H1 (cell line): ENCODE data around the gene FRMD3. TPM values are rescaled to one million over a fixed set of nuclear protein-coding genes. Genes with fewer than 3 reads are reported as not detected.

Experiments
- CTCF ChIA-PET: fragments of 300-600 bp; sonication (Branson Sonifier 250); formaldehyde crosslinking; loops from one replicate; lab custom pipeline; 2021; ENCODE audit not compliant: partially characterized antibody; lab: Charles Lee
- POLR2A ChIA-PET: fragments of 300-600 bp; sonication (Branson Sonifier 250); formaldehyde crosslinking; loops from one replicate; lab custom pipeline; 2021; ENCODE audit warnings: inconsistent platforms; ENCODE audit not compliant: partially characterized antibody; lab: Charles Lee
- DNase-seq, 2 experiments: peaks; one replicate each; pipeline versions ENCODE4 v3.0.0 to v3.0.0-alpha.2; 2010 to 2022; ENCODE audit warnings: low spot score in 2 of 2, low read depth in 1 of 2, mixed read lengths in 1 of 2
- FAIRE-seq: peaks from 2 replicates; lab custom pipeline; 2011; peaks lifted over from hg19 to GRCh38; lab: Jason Lieb, UNC
- H2AFZ ChIP-seq: 2 replicates; pipeline ENCODE4 v1.8.1; 2012; ENCODE audit warnings: low read length, inconsistent platforms
- H2AK5ac ChIP-seq: 2 replicates; pipeline ENCODE4 v1.6.1; 2013; ENCODE audit warnings: low read depth, low read length
- H2BK120ac ChIP-seq: replicated peaks from 2 replicates; pipeline ENCODE3; 2013; ENCODE audit warnings: low read depth, low read length, inconsistent platforms
- H2BK12ac ChIP-seq: 2 replicates; pipeline ENCODE4 v1.6.1; 2013; ENCODE audit warnings: low read depth, low read length
- H2BK15ac ChIP-seq: 2 replicates; pipeline ENCODE4 v1.6.1; 2013; ENCODE audit warnings: low read length
- H2BK20ac ChIP-seq: 2 replicates; pipeline ENCODE4 v1.6.1; 2013; ENCODE audit warnings: low read length
- H2BK5ac ChIP-seq: 2 replicates; pipeline ENCODE4 v1.6.1; 2013; ENCODE audit warnings: low read depth, low read length
- H3K14ac ChIP-seq: 2 replicates; pipeline ENCODE4 v1.6.1; 2013; ENCODE audit warnings: inconsistent platforms; ENCODE audit not compliant: insufficient read length
- H3K18ac ChIP-seq: 2 replicates; pipeline ENCODE4 v1.6.1; 2013; ENCODE audit warnings: low read length; ENCODE audit errors: extremely low read depth
- H3K23ac ChIP-seq: 2 replicates; pipeline ENCODE4 v1.6.1; 2013; ENCODE audit warnings: inconsistent platforms; ENCODE audit not compliant: insufficient read length
- H3K23me2 ChIP-seq: 2 replicates; pipeline ENCODE4 v1.6.1; 2013; ENCODE audit warnings: low read depth, low read length
- H3K27ac ChIP-seq: 2 replicates; pipeline ENCODE4 v1.6.1; 2011; ENCODE audit warnings: low read depth, low read length, inconsistent platforms
- H3K27me3 ChIP-seq, 4 experiments: replicated peaks in 1 of 4; 1 replicate in 1 of 4; 2 replicates in 3 of 4; pipeline versions ENCODE4 v1.6.1 to v1.8.1; 2011 to 2013; ENCODE audit warnings: low read length in 3 of 4, mild to moderate bottlenecking in 3 of 4, inconsistent platforms in 2 of 4, mixed read lengths in 2 of 4, moderate library complexity in 1 of 4; ENCODE audit not compliant: control insufficient read depth in 3 of 4, insufficient read depth in 3 of 4; ENCODE audit errors: extremely low read depth in 1 of 4
- H3K36me3 ChIP-seq, 4 experiments: 2 replicates each; pipeline versions ENCODE4 v1.6.1 to v1.8.1; 2011 to 2013; ENCODE audit warnings: mild to moderate bottlenecking in 4 of 4, low read length in 3 of 4, moderate library complexity in 2 of 4, control low read depth in 1 of 4, inconsistent platforms in 1 of 4; ENCODE audit not compliant: insufficient read depth in 4 of 4, control insufficient read depth in 2 of 4
- H3K4ac ChIP-seq: replicated peaks from 2 replicates; pipeline ENCODE3; 2013; ENCODE audit warnings: low read length, low read depth, mixed read lengths, inconsistent platforms; ENCODE audit not compliant: insufficient read length
- H3K4me1 ChIP-seq, 4 experiments: replicated peaks in 1 of 4; 1 replicate in 1 of 4; 2 replicates in 3 of 4; pipeline versions ENCODE4 v1.6.1 to v1.8.1; 2011 to 2013; ENCODE audit warnings: low read length in 3 of 4, inconsistent platforms in 2 of 4, mixed read lengths in 1 of 4; ENCODE audit not compliant: insufficient read depth in 4 of 4, control insufficient read depth in 3 of 4
- H3K4me2 ChIP-seq, 2 experiments: 2 replicates each; pipeline versions ENCODE4 v1.6.1 to v1.8.1; 2011 to 2013; ENCODE audit warnings: low read depth in 2 of 2, low read length in 2 of 2, control low read depth in 1 of 2, inconsistent platforms in 1 of 2, mild to moderate bottlenecking in 1 of 2; ENCODE audit not compliant: insufficient read depth in 1 of 2
- H3K4me3 ChIP-seq, 4 experiments: fragments of 200-600, 300-600 bp in 1 of 4; sonication (generic), shearing (Covaris generic), sonication (Bioruptor Twin) in 1 of 4; 2 replicates each; pipeline versions ENCODE4 v1.5.1 to v1.8.1; 2011 to 2016; ENCODE audit warnings: low read length in 4 of 4, low read depth in 3 of 4, control low read depth in 2 of 4, inconsistent platforms in 2 of 4, mild to moderate bottlenecking in 2 of 4, mixed read lengths in 1 of 4, moderate library complexity in 1 of 4; ENCODE audit not compliant: insufficient read depth in 2 of 4; ENCODE audit errors: extremely low read depth in 1 of 4
- H3K56ac ChIP-seq: replicated peaks from 2 replicates; pipeline ENCODE3; 2013; ENCODE audit warnings: low read depth, mild to moderate bottlenecking, mixed read lengths, low read length, inconsistent platforms; ENCODE audit not compliant: insufficient read length
- H3K79me1 ChIP-seq: 2 replicates; pipeline ENCODE4 v1.6.1; 2013; ENCODE audit warnings: low read depth, low read length, control low read depth
- H3K79me2 ChIP-seq, 2 experiments: 2 replicates each; pipeline versions ENCODE4 v1.6.1 to v1.8.1; 2012 to 2013; ENCODE audit warnings: low read length in 2 of 2, mild to moderate bottlenecking in 2 of 2, inconsistent platforms in 1 of 2; ENCODE audit not compliant: insufficient read depth in 2 of 2, control insufficient read depth in 1 of 2
- H3K9ac ChIP-seq, 4 experiments: replicated peaks in 1 of 4; 1 replicate in 1 of 4; 2 replicates in 3 of 4; pipeline versions ENCODE4 v1.6.1 to v1.8.1; 2011 to 2013; ENCODE audit warnings: low read depth in 3 of 4, low read length in 3 of 4, control low read depth in 2 of 4, mild to moderate bottlenecking in 2 of 4, moderate library complexity in 2 of 4, inconsistent platforms in 1 of 4; ENCODE audit errors: extremely low read depth in 1 of 4
- H3K9me3 ChIP-seq, 2 experiments: 2 replicates each; pipeline versions ENCODE4 v1.6.1 to v1.8.1; 2012 to 2013; ENCODE audit warnings: mild to moderate bottlenecking in 2 of 2, moderate library complexity in 2 of 2, control low read depth in 1 of 2, inconsistent platforms in 1 of 2, low read depth in 1 of 2, low read length in 1 of 2, mixed read lengths in 1 of 2; ENCODE audit not compliant: insufficient read depth in 2 of 2
- H4K20me1 ChIP-seq, 2 experiments: replicated peaks in 1 of 2; 2 replicates each; pipeline versions ENCODE3 to v1.8.1; 2011 to 2013; ENCODE audit warnings: inconsistent platforms in 2 of 2, low read length in 2 of 2, mild to moderate bottlenecking in 1 of 2; ENCODE audit not compliant: insufficient read depth in 2 of 2, control insufficient read depth in 1 of 2
- H4K5ac ChIP-seq: 2 replicates; pipeline ENCODE4 v1.6.1; 2013; ENCODE audit warnings: low read length, low read depth, mixed read lengths, inconsistent platforms; ENCODE audit not compliant: insufficient read length
- H4K8ac ChIP-seq: 2 replicates; pipeline ENCODE4 v1.8.0; 2013; ENCODE audit warnings: mild to moderate bottlenecking, moderate library complexity, low read length, inconsistent platforms; ENCODE audit not compliant: insufficient read depth; ENCODE audit errors: extremely low read depth
- H4K91ac ChIP-seq: replicated peaks from 2 replicates; pipeline ENCODE3; 2013; ENCODE audit warnings: low read length, mixed read lengths, inconsistent platforms; ENCODE audit not compliant: insufficient read length
- BACH1 ChIP-seq: IDR thresholded peaks from 2 replicates; pipeline ENCODE4 v1.6.1; 2012; ENCODE audit warnings: low read length, improper control_type of control experiment
- BRCA1 ChIP-seq: IDR thresholded peaks from 2 replicates; pipeline ENCODE4 v1.6.1; 2012; ENCODE audit warnings: low read depth, low read length, improper control_type of control experiment
- CBX5 ChIP-seq: fragments of 300-800, 300-1000 bp; sonication (generic); IDR thresholded peaks from 2 replicates; pipeline ENCODE4 v1.7.1; 2016; ENCODE audit warnings: antibody characterized with exemption, low read length, low read depth
- CBX8 ChIP-seq: fragments of 300-800, 300-1000 bp; sonication (generic); IDR thresholded peaks from 2 replicates; pipeline ENCODE4 v1.7.1; 2016; ENCODE audit warnings: low read depth, low read length, borderline replicate concordance
- CHD1 ChIP-seq: IDR thresholded peaks from 2 replicates; pipeline ENCODE4 v1.6.1; 2012; ENCODE audit warnings: low read depth, low read length, improper control_type of control experiment
- EGR1 ChIP-seq: IDR thresholded peaks from 2 replicates; pipeline ENCODE4 v1.6.1; 2011; ENCODE audit warnings: low read depth, low read length, borderline replicate concordance
- EP300 ChIP-seq, 2 experiments: IDR thresholded peaks; 1 replicate in 1 of 2; 2 replicates in 1 of 2; pipeline ENCODE4 v1.6.1; 2011 to 2012; ENCODE audit warnings: low read depth in 2 of 2, low read length in 2 of 2, mild to moderate bottlenecking in 2 of 2, borderline replicate concordance in 1 of 2, inconsistent platforms in 1 of 2, moderate library complexity in 1 of 2
- GABPA ChIP-seq: IDR thresholded peaks from 2 replicates; pipeline ENCODE4 v1.6.1; 2011; ENCODE audit warnings: mild to moderate bottlenecking, low read length, moderate library complexity, borderline replicate concordance; ENCODE audit not compliant: insufficient read depth
- POU5F1 ChIP-seq: IDR thresholded peaks from 2 replicates; pipeline ENCODE4 v1.6.1; 2011; ENCODE audit warnings: low read depth, mild to moderate bottlenecking, low read length, moderate library complexity
- RFX5 ChIP-seq: IDR thresholded peaks from 2 replicates; pipeline ENCODE4 v1.6.1; 2011; ENCODE audit warnings: low read depth, low read length, improper control_type of control experiment, borderline replicate concordance
- SAP30 ChIP-seq: fragments of 300-600 bp; sonication (generic); IDR thresholded peaks from 2 replicates; pipeline ENCODE4 v1.7.1; 2012; ENCODE audit warnings: low read length, moderate library complexity, mild to moderate bottlenecking, inconsistent platforms; ENCODE audit not compliant: insufficient read depth, insufficient replicate concordance
- SIRT6 ChIP-seq: IDR thresholded peaks from one replicate; pipeline ENCODE4 v1.7.1; 2012; ENCODE audit warnings: low read length, inconsistent platforms
- SUZ12 ChIP-seq: fragments of 200-600 bp; sonication (generic); IDR thresholded peaks from 2 replicates; pipeline ENCODE4 v1.6.1; 2012; ENCODE audit warnings: mild to moderate bottlenecking, inconsistent platforms, low read length, moderate library complexity, mixed read lengths
- WGBS, 2 experiments: shearing (Covaris generic) in 1 of 2; methylation state at CpG; one replicate each; pipeline versions ENCODE4 v1.1.6 to v1.1.7; 2013 to 2015; ENCODE audit warnings: low lambda C conversion rate in 2 of 2, mixed read lengths in 2 of 2, inconsistent platforms in 1 of 2, low coverage in 1 of 2, missing lambda C conversion rate in 1 of 2; ENCODE audit not compliant: insufficient replicate concordance in 2 of 2, insufficient coverage in 1 of 2, insufficient read length in 1 of 2; ENCODE audit errors: extremely low coverage in 1 of 2, missing lambda C conversion rate in 1 of 2; 5-methylcytosine and 5-hydroxymethylcytosine counted together
- polyA plus RNA-seq, 7 experiments: library from polyadenylated mRNA; depleted of rRNA in 3 of 7; stranded (reverse) in 5 of 7; unstranded in 2 of 7; fragments of >200 nt in 5 of 7; fragments of 200-250 nt in 2 of 7; gene quantifications; 1 replicate in 5 of 7; 2 replicates in 1 of 7; 4 replicates in 1 of 7; pipeline versions ENCODE4 v1.2.1 to v1.2.3, GENCODE V29; 2011 to 2013; ENCODE audit warnings: missing spikeins in 2 of 7, mixed read lengths in 2 of 7
- total RNA-seq: library from RNA; stranded (reverse); fragmentation: NEBNext Ultra II Directional; extraction: Animal tissue kit (Norgen Biotek cat#: 25700); gene quantifications from 2 replicates; pipeline ENCODE4 v1.2.1, GENCODE V29; 2021
- TF ChIP-seq, protein P1 (sequence below): IDR thresholded peaks from 2 replicates; pipeline ENCODE4 v1.6.1; 2011; ENCODE audit warnings: low read depth, mild to moderate bottlenecking, low read length; ENCODE audit not compliant: insufficient read depth

The FRMD3 gene
- total and polyA plus RNA-seq, 2 of the 8 experiments (the other 6 are each of a cell fraction or from before 2014, with no cell fraction given): 0.15 to 1.4 TPM

DNA sequence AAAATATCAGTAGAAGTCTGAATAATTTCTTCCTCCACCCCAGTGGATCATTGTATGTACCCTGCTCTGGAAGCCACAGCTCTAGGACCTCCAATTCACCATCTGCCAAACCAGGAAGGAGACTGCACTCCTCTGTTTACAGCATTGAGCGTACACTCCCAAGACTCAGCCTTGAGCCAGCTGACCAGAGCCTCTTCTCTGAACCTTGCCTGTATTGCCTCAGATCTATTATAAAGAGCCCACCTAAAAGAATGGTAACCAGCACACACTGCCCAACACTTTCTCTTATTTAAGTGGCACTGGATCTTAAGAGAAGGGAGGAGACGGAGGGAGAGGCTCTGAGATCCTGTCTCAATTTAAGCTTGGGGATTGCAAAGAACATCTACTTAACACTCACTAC, 257.4 kb downstream of the FRMD3 start:
- H4K91ac ChIP-seq: no peak overlapping the region
- H3K23ac ChIP-seq: no peak overlapping the region
- H3K79me2 ChIP-seq: no peaks in the 10 kb centered on the region
- no peaks in the 10 kb centered on the region for H3K23me2 ChIP-seq
- no peak overlapping the region for H3K56ac ChIP-seq
- no peaks in the 10 kb centered on the region for H3K27me3 ChIP-seq
- H3K4me3 ChIP-seq: no peak overlapping the region
- H3K4me2 ChIP-seq: no peak overlapping the region
- H2BK120ac ChIP-seq: no peak overlapping the region
- H3K18ac ChIP-seq: no peak overlapping the region
- H3K36me3 ChIP-seq: no peaks in the 10 kb centered on the region
- H3K9me3 ChIP-seq: no peaks in the 10 kb centered on the region
- H3K79me1 ChIP-seq: no peaks in the 10 kb centered on the region
- no peak overlapping the region for H2AK5ac ChIP-seq
- H4K5ac ChIP-seq: no peak overlapping the region
- no peak overlapping the region for H3K4ac ChIP-seq
- TF ChIP-seq BACH1: no peak
- no peak for TF ChIP-seq POU5F1
- TF ChIP-seq RFX5: no peak
- no peak for TF ChIP-seq CBX5
- no peak for TF ChIP-seq EGR1
- no peak for TF ChIP-seq GABPA
- no peak for TF ChIP-seq CHD1
- no peak for TF ChIP-seq SIRT6
- no peak for TF ChIP-seq BRCA1
- TF ChIP-seq SUZ12: no peak
- TF ChIP-seq SAP30: no peak
- TF ChIP-seq EP300 (IDR thresholded peaks at IDR 0.05; ENCODE audit: borderline replicate concordance in 1 of 2, low read depth in 2 of 2, low read length in 2 of 2): no peak
- TF ChIP-seq, protein P1, sequence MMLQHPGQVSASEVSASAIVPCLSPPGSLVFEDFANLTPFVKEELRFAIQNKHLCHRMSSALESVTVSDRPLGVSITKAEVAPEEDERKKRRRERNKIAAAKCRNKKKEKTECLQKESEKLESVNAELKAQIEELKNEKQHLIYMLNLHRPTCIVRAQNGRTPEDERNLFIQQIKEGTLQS: no peak
- TF ChIP-seq CBX8: no peak
- WGBS, 2 experiments: 69% methylated on average over 2 of the region's 2 CpGs; no CpG with 5 or more reads in 1 of the 2 experiments
- DNase-seq (no peak), FAIRE-seq (no peak)
- no peak overlapping the region for H3K14ac ChIP-seq
- no peak overlapping the region for H4K8ac ChIP-seq
- H4K20me1 ChIP-seq: no peaks in the 10 kb centered on the region
- H3K27ac ChIP-seq: no peak overlapping the region
- H2BK15ac ChIP-seq: no peak overlapping the region
- H2AFZ ChIP-seq: no peak overlapping the region
- H2BK5ac ChIP-seq: no peak overlapping the region
- POLR2A ChIA-PET: interaction anchor here (0.6 kb wide), 1 partner anchor 23 kb away, joined by 3 read pairs; no protein-coding TSS in a partner anchor
- H3K9ac ChIP-seq: no peak overlapping the region
- no peak overlapping the region for H2BK12ac ChIP-seq
- no peak overlapping the region for H2BK20ac ChIP-seq
- H3K4me1 ChIP-seq: no peaks in the 10 kb centered on the region; a peak in 1 of 7 replicates
- CTCF ChIA-PET: interaction anchor here (0.7 to 4.7 kb wide), 5 partner anchors 12 to 107 kb away, joined by 3 to 24 read pairs (median 3); no protein-coding TSS in a partner anchor
